ENCODE data around the gene SFI1. TPM values are rescaled to one million over a fixed set of nuclear protein-coding genes. Genes with fewer than 3 reads are reported as not detected.

SFI1 gene, protein sequence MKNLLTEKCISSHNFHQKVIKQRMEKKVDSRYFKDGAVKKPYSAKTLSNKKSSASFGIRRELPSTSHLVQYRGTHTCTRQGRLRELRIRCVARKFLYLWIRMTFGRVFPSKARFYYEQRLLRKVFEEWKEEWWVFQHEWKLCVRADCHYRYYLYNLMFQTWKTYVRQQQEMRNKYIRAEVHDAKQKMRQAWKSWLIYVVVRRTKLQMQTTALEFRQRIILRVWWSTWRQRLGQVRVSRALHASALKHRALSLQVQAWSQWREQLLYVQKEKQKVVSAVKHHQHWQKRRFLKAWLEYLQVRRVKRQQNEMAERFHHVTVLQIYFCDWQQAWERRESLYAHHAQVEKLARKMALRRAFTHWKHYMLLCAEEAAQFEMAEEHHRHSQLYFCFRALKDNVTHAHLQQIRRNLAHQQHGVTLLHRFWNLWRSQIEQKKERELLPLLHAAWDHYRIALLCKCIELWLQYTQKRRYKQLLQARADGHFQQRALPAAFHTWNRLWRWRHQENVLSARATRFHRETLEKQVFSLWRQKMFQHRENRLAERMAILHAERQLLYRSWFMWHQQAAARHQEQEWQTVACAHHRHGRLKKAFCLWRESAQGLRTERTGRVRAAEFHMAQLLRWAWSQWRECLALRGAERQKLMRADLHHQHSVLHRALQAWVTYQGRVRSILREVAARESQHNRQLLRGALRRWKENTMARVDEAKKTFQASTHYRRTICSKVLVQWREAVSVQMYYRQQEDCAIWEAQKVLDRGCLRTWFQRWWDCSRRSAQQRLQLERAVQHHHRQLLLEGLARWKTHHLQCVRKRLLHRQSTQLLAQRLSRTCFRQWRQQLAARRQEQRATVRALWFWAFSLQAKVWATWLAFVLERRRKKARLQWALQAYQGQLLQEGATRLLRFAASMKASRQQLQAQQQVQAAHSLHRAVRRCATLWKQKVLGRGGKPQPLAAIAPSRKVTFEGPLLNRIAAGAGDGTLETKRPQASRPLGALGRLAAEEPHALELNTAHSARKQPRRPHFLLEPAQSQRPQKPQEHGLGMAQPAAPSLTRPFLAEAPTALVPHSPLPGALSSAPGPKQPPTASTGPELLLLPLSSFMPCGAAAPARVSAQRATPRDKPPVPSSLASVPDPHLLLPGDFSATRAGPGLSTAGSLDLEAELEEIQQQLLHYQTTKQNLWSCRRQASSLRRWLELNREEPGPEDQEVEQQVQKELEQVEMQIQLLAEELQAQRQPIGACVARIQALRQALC
- 10 to 100 TPM; 42.0 to 52.6 TPM for total RNA-seq
- 38.4 TPM for polyA plus RNA-seq (2013, experiment 1 of 2)
- polyA plus RNA-seq (2013, experiment 2 of 2), result 32.9 TPM
- long read RNA-seq, experiment 1, partial matches to known transcripts, result 3 of 4 reads
- long read RNA-seq, experiment 1, other reads (novel, unspliced or antisense), result 1 of 4 reads
- long read RNA-seq, experiment 2, full-length matches to known transcripts, result 3 of 37 reads
- long read RNA-seq, experiment 2, partial matches to known transcripts, result 4 of 37 reads
- long read RNA-seq, experiment 2, other reads (novel, unspliced or antisense), result 30 of 37 reads
- long read RNA-seq, experiment 3, full-length matches to known transcripts, result 20 of 87 reads
- long read RNA-seq, experiment 3, partial matches to known transcripts, result 13 of 87 reads
- long read RNA-seq, experiment 3, other reads (novel, unspliced or antisense), result 54 of 87 reads
- long read RNA-seq, experiment 4, partial matches to known transcripts, result 1 of 2 reads
- long read RNA-seq, experiment 4, other reads (novel, unspliced or antisense), result 1 of 2 reads

DNA sequence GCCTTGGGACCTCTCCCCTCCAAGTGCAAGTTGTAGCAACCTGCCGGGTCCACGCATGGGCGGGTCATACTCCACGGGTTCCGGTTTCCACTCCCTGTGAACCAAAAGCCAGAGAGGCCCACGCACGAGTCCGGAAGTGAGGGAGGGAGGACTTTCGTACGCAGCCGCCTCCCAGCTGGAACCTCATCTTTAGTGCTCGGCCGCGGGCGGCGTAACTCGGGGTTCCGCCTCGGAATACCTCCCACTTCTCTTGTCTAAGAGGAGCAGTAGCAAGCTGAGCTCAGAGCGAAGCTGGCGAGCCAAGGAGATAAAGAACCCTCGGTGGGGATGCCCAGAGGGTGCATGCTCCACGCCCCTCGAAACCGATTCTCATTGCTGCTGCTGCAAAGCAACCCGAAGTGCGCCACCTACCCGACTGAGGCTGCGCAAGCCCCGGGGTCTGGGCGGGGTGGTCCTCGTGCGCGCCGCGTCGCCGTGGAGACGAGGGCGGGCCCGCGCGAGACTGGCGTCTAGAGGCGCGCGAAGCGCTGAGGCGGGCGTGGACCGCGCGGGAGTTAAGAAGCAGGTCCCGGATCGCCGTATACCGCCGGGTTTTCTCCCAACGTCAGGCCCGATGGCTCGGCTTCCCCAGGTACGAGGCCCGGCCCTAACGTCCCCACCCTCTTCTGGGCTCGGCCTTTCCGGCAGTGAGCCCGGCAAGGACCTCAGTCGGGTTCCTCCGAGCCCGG lies at the start of gene SFI1:
TSS of gene SFI1 (plus strand) at position 530 of the 728 bp plus-strand sequence. CDS start 11,749 bp downstream, outside the sequence.
- Histone ChIP-seq H3K27me3 (ENCODE audit: control insufficient read depth, insufficient read depth, low read length, poor library complexity, severe bottlenecking) (peaks cover 31% of the 10 kb centered on the region), H3K9me3 (ENCODE audit: control insufficient read depth, low read length) (peaks cover 12% of the 10 kb centered on the region), H3K4me3 (ENCODE audit: low read length) (peak within 1 kb of the TSS; percentile 85), H3K9ac (ENCODE audit: extremely low read depth, low read length, poor library complexity, severe bottlenecking) (peak within 1 kb of the TSS; percentile 13), H3K27ac (ENCODE audit: low read depth, low read length) (no peak within 1 kb of the TSS), H3K4me1 (ENCODE audit: control insufficient read depth, insufficient read depth, low read length) (no peaks in the 10 kb centered on the region), H3K36me3 (ENCODE audit: control insufficient read depth, insufficient read depth, low read length) (no peaks in the 10 kb centered on the region)
- H3K9me3 Mint-ChIP-seq, result peaks cover 6% of the 10 kb centered on the region
- DNase-seq, result peak; percentile 95
- H3K27ac Mint-ChIP-seq, result peak within 1 kb of the TSS; percentile 76
- peaks cover 10% of the 10 kb centered on the region for H3K36me3 Mint-ChIP-seq (ENCODE audit: low read depth)
- peaks cover 6% of the 10 kb centered on the region for H3K4me1 Mint-ChIP-seq
- peak within 1 kb of the TSS; percentile 74 for H3K4me3 Mint-ChIP-seq
- TF ChIP-seq CTCF (conservative IDR thresholded peaks at IDR 0.05), result peak; percentile 63
- WGBS, 2 experiments (ENCODE audit: insufficient coverage in 1 of 2, insufficient read length in 1 of 2), result 1 to 2% methylated on average over 12 to 70 of the region's 70 CpGs
- peaks cover 47% of the 10 kb centered on the region for H3K27me3 Mint-ChIP-seq (ENCODE audit: insufficient read depth)

GRCh38 chr22:31446767-31447166 lies 49.6 kb upstream of the SFI1 start:
- Mint-ChIP-seq H3K36me3 (ENCODE audit: low read depth) (peaks cover 61% of the 10 kb centered on the region), H3K4me3 (no peak overlapping the region), H3K9me3 (no peaks in the 10 kb centered on the region), H3K27ac (no peak overlapping the region), H3K4me1 (peaks cover 10% of the 10 kb centered on the region), H3K27me3 (ENCODE audit: insufficient read depth) (no peaks in the 10 kb centered on the region)
- no peak for DNase-seq
- Histone ChIP-seq H3K27ac (ENCODE audit: low read depth, low read length) (no peak overlapping the region), H3K27me3 (ENCODE audit: control insufficient read depth, insufficient read depth, low read length, poor library complexity, severe bottlenecking) (no peaks in the 10 kb centered on the region), H3K9ac (ENCODE audit: extremely low read depth, low read length, poor library complexity, severe bottlenecking) (no peak overlapping the region), H3K9me3 (ENCODE audit: control insufficient read depth, low read length) (no peaks in the 10 kb centered on the region), H3K36me3 (ENCODE audit: control insufficient read depth, insufficient read depth, low read length) (peaks cover 77% of the 10 kb centered on the region), H3K4me1 (ENCODE audit: control insufficient read depth, insufficient read depth, low read length) (peaks cover 5% of the 10 kb centered on the region), H3K4me3 (ENCODE audit: low read length) (no peak overlapping the region)
- TF ChIP-seq CTCF (conservative IDR thresholded peaks at IDR 0.05), result no peak
- WGBS, 2 experiments (ENCODE audit: insufficient coverage in 1 of 2, insufficient read length in 1 of 2), result 95% methylated on average over 2 of the region's 2 CpGs; no CpG with 5 or more reads in 1 of the 2 experiments
